Sigmoid colon (tissue), 3 donors: ENCODE measurements around the gene CNPY1.

Experiments
- POLR2A ChIP-seq, 2 donors: fragments of 450-650 bp; IDR thresholded peaks; one replicate each; pipeline ENCODE4 v1.6.1; 2016; ENCODE audit warnings: antibody characterized with exemption in 2 of 2, mild to moderate bottlenecking in 2 of 2, moderate library complexity in 2 of 2
- TF ChIP-seq, protein P1 (sequence below), 4 experiments: fragments of 450-650 bp in 3 of 4; fragments of 200-600 bp in 1 of 4; IDR thresholded peaks; one replicate each; pipeline ENCODE4 v1.5.1; 2016 to 2019; ENCODE audit warnings: antibody characterized with exemption in 4 of 4, mild to moderate bottlenecking in 3 of 4, moderate library complexity in 2 of 4

DNA sequence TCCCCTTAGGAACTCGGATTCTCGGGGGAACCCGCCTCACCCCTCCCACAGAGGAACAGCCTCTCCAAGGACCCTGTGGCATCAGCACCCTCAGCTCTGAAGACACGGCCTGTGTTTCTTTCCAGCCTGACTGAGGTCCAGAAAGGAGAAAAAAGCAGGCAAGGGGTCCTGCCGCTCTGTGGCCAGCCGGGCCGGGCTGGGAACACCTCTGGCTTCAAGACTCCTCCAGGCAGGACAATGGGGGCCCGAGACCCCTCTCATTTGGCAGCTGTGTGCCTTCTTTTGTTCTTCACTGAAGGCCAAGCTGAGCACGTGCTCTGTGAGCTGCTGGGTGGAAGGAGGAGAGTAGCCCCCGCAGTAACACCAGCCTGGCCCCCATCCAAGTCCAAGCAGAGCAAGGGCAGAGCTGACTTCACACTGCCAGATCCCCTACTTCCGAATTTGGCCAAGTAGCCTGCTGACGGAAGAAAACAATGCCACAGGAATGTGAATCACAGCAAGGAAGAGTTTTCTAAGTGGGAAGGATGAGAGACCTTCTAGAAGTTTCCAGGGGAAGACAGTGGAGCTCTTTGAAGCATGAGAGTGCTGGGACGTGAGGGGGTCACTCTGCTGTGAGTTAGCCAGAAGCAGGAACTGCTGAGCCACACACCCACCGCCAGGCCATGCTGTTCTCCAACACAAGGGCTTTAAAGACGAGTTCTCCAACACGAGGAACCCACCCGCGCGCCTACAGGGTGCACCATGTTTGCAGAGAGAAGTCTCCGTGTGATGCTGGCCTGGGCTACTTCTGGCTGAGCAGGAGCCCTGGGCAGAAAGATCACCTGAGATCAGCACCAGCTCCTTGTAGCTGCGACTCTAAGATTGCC, 3.1 kb downstream of the CNPY1 start:
- TF ChIP-seq, protein P1, sequence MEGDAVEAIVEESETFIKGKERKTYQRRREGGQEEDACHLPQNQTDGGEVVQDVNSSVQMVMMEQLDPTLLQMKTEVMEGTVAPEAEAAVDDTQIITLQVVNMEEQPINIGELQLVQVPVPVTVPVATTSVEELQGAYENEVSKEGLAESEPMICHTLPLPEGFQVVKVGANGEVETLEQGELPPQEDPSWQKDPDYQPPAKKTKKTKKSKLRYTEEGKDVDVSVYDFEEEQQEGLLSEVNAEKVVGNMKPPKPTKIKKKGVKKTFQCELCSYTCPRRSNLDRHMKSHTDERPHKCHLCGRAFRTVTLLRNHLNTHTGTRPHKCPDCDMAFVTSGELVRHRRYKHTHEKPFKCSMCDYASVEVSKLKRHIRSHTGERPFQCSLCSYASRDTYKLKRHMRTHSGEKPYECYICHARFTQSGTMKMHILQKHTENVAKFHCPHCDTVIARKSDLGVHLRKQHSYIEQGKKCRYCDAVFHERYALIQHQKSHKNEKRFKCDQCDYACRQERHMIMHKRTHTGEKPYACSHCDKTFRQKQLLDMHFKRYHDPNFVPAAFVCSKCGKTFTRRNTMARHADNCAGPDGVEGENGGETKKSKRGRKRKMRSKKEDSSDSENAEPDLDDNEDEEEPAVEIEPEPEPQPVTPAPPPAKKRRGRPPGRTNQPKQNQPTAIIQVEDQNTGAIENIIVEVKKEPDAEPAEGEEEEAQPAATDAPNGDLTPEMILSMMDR (IDR thresholded peaks at IDR 0.05), result no peak
- TF ChIP-seq POLR2A (IDR thresholded peaks at IDR 0.05), result no peak
